ENCODE data around the gene BTF3L4. TPM values are rescaled to one million over a fixed set of nuclear protein-coding genes. Genes with fewer than 3 reads are reported as not detected.

Gene BTF3L4
- total RNA-seq, 1 experiment from 2014 or later = 106 TPM

- H2BK12ac ChIP-seq (ENCODE audit: insufficient read length, low read depth, low read length) = no peak overlapping the region
- no peak overlapping the region for H3T11ph ChIP-seq (ENCODE audit: low read length)
- H3K9ac ChIP-seq (ENCODE audit: extremely low read depth, insufficient read length, low read length) = no peak overlapping the region
- no peaks in the 10 kb centered on the region for H3K27me3 ChIP-seq (ENCODE audit: insufficient read depth, low read length)
- H4K5ac ChIP-seq (ENCODE audit: insufficient read length, low read depth, low read length) = no peak overlapping the region
- no peak for DNase-seq
- Mint-ChIP-seq H3K36me3 (ENCODE audit: insufficient read depth in 1 of 3, low read depth in 3 of 3) (peaks cover 10 to 51% (median 38%) of the 10 kb centered on the region in 3 experiments; a peak in 6 of 7 replicates), H3K4me1 (peaks cover 0 to 7% of the 10 kb centered on the region in 2 experiments; a peak in 1 of 4 replicates), H3K9me3 (no peaks in the 10 kb centered on the region), H3K4me3 (no peak overlapping the region), H3K27me3 (ENCODE audit: low read depth) (no peaks in the 10 kb centered on the region), H3K27ac (no peak overlapping the region)
- H3K18ac ChIP-seq (ENCODE audit: insufficient read length, low read depth, low read length) = no peak overlapping the region
- H3K23me2 ChIP-seq (ENCODE audit: insufficient read length, low read depth, low read length, poor library complexity, severe bottlenecking) = no peaks in the 10 kb centered on the region
- no peak overlapping the region for H2BK5ac ChIP-seq (ENCODE audit: insufficient read length, low read length)
- H3K79me2 ChIP-seq (ENCODE audit: insufficient read depth, low read length) = peaks cover 5% of the 10 kb centered on the region; the same call in 1 of the 2 replicates
- no peak overlapping the region for H2AFZ ChIP-seq (ENCODE audit: low read length)
- no peak overlapping the region for H3K4ac ChIP-seq (ENCODE audit: low read depth, low read length)
- no peak overlapping the region for H2BK20ac ChIP-seq (ENCODE audit: low read depth, low read length, poor library complexity, severe bottlenecking)
- no peak overlapping the region for H4K91ac ChIP-seq (ENCODE audit: insufficient read length, low read depth, low read length)
- H2BK120ac ChIP-seq (ENCODE audit: low read depth, low read length, poor library complexity, severe bottlenecking) = no peak overlapping the region
- no peaks in the 10 kb centered on the region for H3K79me1 ChIP-seq (ENCODE audit: insufficient read depth, low read depth, low read length, poor library complexity, severe bottlenecking)
- no peak overlapping the region for H3K14ac ChIP-seq (ENCODE audit: insufficient read depth, low read length)
- no peak overlapping the region for H2BK15ac ChIP-seq (ENCODE audit: low read depth, low read length)
- no peak overlapping the region for H3K23ac ChIP-seq (ENCODE audit: insufficient read length, low read depth, low read length)
- H3K9me3 ChIP-seq (ENCODE audit: control insufficient read depth, low read depth, low read length) = no peaks in the 10 kb centered on the region
- H2AK5ac ChIP-seq (ENCODE audit: insufficient read length, low read length) = no peak overlapping the region
- no peak overlapping the region for H3K56ac ChIP-seq (ENCODE audit: insufficient read length, low read depth, low read length)
- no peak overlapping the region for H4K8ac ChIP-seq (replicated peaks; ENCODE audit: insufficient read length, low read depth, low read length)
- no peak overlapping the region for H3K27ac ChIP-seq (ENCODE audit: insufficient read length, low read depth, low read length)
- H3K4me1 ChIP-seq (ENCODE audit: insufficient read depth, low read length) = 0 out of 2 replicates have a peak, but pooled peaks cover 3% of the 10 kb centered on the region
- H4K20me1 ChIP-seq (ENCODE audit: control insufficient read depth, insufficient read depth, insufficient read length) = no peaks in the 10 kb centered on the region
- H3K4me2 ChIP-seq (ENCODE audit: insufficient read depth, insufficient read length, low read length) = no peak overlapping the region
- TF ChIP-seq CTCF (conservative IDR thresholded peaks at IDR 0.05) = no peak
- WGBS (ENCODE audit: extremely low coverage, insufficient read length, low lambda C conversion rate) = no CpG with 5 or more reads among the region's 4 CpGs
These were observed 14.4 kb upstream of the BTF3L4 start for GRCh38 chr1:52041551-52042185.

Measured in H9 (cell line).